GM21381 (cell line): ENCODE data around the gene ANKRD39.
"Not testable (repeated sequence)": the region's sequence is repeated elsewhere in the genome, so short reads cannot be mapped to it uniquely, and the experiment has no call there.

Experiments
- ATAC-seq: cut with Tn5 transposase; IDR thresholded peaks from one replicate; pipeline ENCODE4 v1.9.1; 2021; ENCODE audit warnings: mild to moderate bottlenecking, moderate library complexity; ENCODE audit not compliant: unreplicated experiment

Gene ANKRD39

GRCh38 chr2:96810783-96811192, 47.0 kb downstream of the ANKRD39 start:
- ATAC-seq, result no peak

DNA sequence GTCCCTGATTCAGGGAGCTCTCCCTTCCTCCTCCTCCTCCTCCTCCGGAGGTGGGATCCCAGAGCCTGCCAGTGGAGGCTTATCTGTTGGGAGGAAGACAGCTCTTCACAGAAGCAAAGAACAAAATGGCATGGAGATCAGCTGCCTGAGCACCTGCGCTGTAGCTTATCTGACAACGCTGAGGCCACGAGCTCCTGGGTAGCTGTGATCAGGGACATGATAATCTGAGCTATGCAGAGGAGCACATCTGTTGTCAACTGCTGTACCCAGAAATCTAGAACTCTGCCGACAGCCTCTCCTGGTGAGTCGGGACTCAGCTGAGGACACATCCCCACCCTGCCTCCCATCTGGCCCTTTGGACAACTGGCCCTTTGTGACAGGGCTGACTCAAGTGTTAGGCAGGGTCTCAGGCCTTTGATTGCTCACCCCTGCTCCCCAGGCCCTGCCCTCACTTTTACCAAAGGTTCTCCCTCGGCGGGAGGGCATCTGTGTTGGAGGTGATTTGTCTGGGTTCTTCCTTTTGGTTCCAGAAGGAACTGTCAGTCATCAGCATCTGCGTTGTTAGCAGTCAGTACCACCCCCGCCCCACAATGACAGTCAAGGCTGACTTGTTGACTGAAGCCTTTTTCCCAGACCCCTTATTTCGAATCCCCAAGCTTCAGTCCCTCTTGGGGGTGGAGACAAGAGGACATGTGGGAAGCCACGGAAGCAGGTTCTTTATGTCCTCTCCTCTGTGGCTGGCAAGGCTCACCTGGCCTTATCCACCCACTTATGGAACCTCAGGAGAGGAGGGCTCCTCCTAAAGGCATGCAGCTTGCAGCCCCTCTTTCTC, 47.6 kb downstream of the ANKRD39 start:
- no peak for ATAC-seq

- no peak for ATAC-seq
Observed at GRCh38 chr2:96809216-96809882, 48.5 kb downstream of the ANKRD39 start.

GRCh38 chr2:96808176-96808837, 49.5 kb downstream of the ANKRD39 start:
- ATAC-seq, result no peak

DNA sequence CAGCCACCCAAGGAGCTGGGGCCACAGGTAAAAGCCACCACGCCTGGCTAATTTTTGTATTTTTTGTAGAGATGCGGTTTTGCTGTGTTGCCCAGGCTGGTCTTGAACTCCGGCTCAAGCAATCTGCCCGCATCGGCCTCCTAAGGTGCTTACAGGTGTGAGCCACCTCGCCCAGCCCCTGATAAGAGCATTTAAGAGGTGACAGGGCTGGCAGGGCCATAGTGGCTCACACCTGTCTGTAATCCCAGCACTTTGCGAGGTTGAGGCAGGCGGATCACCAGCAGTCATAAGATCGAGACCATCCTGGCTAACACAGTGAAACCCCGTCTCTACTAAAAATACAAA, 50.7 kb downstream of the ANKRD39 start:
- ATAC-seq, result no peak

GRCh38 chr2:96806468-96807126, 51.2 kb downstream of the ANKRD39 start:
- peak; percentile 56 for ATAC-seq

DNA sequence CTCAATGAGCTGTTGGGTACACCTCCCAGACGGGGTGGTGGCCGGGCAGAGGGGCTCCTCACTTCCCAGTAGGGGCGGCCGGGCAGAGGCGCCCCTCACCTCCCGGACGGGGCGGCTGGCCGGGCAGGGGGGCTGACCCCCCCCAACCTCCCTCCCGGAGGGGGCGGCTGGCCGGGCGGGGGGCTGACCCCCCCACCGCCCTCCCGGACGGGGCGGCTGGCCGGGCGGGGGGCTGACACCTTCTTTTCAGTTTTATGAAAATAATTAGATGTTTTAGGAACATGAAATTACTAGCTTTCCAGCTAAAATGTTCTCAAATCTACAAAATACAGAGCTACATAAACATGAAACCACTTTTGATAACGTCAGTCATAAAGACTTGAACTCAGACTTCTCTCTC, 51.9 kb downstream of the ANKRD39 start:
- ATAC-seq, result not testable (repeated sequence)

DNA sequence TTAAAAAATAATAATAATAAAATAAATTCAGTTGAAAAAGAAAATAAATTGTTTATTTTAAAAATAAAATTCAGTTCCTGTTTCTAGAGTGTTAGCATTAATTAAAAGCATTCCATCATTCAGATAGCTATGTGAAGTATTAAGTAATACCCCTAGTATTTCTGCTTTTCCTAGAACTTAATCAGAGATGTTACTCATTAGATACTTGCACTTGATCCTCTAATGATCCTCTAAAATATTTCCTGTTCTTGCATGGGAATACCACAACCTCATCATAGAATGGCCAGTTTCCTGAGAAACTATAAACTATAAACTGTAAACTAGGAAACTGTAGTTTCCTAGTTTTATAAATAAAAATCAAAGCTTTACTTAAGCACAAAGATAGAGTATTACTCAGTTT, 52.8 kb downstream of the ANKRD39 start:
- ATAC-seq, result no peak

- ATAC-seq, result no peak
Observed at GRCh38 chr2:96802721-96803120, 55.1 kb downstream of the ANKRD39 start.

DNA sequence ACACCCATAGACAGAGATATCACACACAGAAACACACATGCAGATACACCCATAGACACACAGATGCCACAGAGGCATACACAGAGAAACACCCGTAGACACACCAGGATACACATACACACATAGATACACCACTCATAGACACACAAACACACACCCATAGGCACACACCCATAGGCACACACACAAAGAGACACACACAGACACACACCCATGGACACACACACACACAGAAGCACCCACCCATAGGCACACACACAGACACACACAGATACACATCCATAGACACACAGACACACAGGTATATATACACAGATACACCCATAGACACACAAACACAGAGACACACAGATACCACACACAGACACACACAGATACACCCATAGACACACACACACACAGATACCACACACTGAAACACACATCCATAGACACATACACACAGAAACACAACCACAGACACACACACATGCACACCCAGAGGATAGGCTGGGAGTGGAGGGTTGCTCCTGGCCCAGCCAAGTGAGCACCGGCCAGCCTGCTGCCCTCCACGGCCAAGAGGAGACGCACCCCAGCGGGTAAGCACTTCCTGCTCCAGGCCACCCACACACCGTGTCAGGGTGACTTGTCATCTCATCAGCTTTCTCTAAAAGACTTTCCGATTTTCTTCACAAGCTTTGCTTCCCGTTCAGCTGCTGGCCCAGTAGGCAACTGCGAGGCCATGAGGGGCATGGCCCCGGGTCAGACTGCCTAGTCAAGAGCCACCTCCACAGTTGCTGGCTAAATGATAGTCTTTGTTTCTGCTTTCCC, 55.8 kb downstream of the ANKRD39 start:
- no peak for ATAC-seq

GRCh38 chr2:96801005-96801785, 56.6 kb downstream of the ANKRD39 start:
- peak; percentile 68 for ATAC-seq

GRCh38 chr2:96800061-96801004, 57.5 kb downstream of the ANKRD39 start:
- no peak for ATAC-seq

- no peak for ATAC-seq
Observed at GRCh38 chr2:96799623-96799935, 58.2 kb downstream of the ANKRD39 start.

- no peak for ATAC-seq
Observed at GRCh38 chr2:96798733-96799622, 58.8 kb downstream of the ANKRD39 start.
